ENCODE data around the gene GIGYF2.

GRCh38 chr2:232810444-232810843 lies 113.3 kb downstream of the GIGYF2 start:
- TF ChIP-seq, protein P1, sequence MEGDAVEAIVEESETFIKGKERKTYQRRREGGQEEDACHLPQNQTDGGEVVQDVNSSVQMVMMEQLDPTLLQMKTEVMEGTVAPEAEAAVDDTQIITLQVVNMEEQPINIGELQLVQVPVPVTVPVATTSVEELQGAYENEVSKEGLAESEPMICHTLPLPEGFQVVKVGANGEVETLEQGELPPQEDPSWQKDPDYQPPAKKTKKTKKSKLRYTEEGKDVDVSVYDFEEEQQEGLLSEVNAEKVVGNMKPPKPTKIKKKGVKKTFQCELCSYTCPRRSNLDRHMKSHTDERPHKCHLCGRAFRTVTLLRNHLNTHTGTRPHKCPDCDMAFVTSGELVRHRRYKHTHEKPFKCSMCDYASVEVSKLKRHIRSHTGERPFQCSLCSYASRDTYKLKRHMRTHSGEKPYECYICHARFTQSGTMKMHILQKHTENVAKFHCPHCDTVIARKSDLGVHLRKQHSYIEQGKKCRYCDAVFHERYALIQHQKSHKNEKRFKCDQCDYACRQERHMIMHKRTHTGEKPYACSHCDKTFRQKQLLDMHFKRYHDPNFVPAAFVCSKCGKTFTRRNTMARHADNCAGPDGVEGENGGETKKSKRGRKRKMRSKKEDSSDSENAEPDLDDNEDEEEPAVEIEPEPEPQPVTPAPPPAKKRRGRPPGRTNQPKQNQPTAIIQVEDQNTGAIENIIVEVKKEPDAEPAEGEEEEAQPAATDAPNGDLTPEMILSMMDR (IDR thresholded peaks at IDR 0.05 in 2 of 3, conservative IDR thresholded peaks at IDR 0.05 in 1 of 3; ENCODE audit: borderline replicate concordance in 1 of 3, insufficient read depth in 1 of 3, low read depth in 2 of 3, low read length in 2 of 3): no peak
- TF ChIP-seq YY1 (IDR thresholded peaks at IDR 0.05; ENCODE audit: extremely low read depth, insufficient replicate concordance, low read depth, low read length) (no peak), JUND (IDR thresholded peaks at IDR 0.05) (no peak)

All from HCT116 (cell line).